ENCODE results near the gene ZNF12.

Gene ZNF12

DNA sequence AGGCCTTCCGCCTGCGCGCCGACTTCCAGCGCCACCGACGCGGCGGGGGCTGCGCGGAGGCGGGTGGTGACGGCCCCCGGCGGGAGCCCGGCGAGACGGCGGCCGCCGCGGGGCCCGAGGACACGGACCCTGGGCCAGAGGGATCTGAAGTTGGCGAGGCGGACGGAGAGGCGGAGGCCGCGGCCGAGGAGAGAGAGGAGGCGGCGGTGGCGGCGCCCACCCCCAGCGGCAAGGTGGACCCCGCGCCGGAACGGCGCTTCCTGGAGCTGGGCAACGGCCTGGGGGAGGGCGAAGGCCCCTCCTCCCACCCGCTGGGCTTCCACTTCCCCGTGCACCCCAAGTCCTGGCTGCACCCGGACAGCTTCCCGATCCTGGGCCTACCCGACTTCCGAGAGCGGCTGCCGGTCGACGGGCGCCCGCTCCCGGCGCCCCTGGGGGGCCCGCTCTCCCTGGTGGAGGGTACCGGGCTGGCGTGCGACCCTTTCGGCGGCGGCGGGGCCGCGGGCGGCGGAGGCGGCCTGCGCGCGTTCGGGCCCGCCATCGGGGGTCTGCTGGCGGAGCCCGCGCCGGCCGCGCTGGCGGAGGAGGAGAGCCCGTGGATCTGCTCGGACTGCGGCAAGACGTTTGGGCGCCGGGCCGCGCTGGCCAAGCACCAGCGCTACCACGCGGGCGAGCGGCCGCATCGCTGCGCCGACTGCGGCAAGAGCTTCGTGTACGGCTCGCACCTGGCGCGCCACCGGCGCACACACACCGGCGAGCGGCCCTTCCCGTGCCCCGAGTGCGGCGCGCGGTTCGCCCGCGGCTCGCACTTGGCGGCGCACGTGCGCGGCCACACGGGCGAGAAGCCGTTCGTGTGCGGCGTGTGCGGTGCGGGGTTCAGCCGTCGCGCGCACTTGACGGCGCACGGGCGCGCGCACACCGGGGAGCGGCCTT is 53.4 kb downstream of the ZNF12 start:
- Histone ChIP-seq H3K4me1 (ENCODE audit: control insufficient read depth, insufficient read depth, low read length, poor library complexity, severe bottlenecking) (no peaks in the 10 kb centered on the region), H3K36me3 (ENCODE audit: control insufficient read depth, insufficient read depth, low read length) (peaks cover 67% of the 10 kb centered on the region)
- WGBS, 2 experiments (ENCODE audit: insufficient coverage in 2 of 2), result 97 to 98% methylated on average over 110 to 143 of the region's 146 CpGs

DNA sequence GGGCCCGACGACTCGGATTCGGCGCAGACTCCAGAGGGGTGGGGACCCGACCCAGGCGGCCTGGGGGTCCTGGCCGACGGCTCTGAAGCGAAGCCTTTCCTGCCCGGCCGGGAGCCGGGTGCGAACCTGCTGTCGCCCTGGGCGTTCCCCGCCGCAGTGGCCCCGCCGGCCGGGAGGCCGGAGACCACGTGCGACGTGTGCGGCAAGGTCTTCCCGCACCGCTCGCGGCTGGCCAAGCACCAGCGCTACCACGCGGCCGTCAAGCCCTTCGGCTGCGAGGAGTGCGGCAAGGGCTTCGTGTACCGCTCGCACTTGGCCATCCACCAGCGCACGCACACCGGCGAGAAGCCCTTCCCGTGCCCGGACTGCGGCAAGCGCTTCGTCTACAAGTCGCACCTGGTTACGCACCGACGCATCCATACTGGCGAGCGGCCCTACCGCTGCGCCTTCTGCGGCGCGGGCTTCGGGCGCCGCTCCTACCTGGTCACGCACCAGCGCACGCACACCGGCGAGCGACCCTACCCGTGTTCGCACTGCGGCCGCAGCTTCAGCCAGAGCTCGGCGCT is 54.2 kb downstream of the ZNF12 start:
- 97 to 98% methylated on average over 63 to 75 of the region's 75 CpGs for WGBS, 2 experiments (ENCODE audit: insufficient coverage in 2 of 2)
- H3K36me3 ChIP-seq (ENCODE audit: control insufficient read depth, insufficient read depth, low read length), result peaks cover 75% of the 10 kb centered on the region

More for the DNA sequence above, 53.4 kb downstream of the ZNF12 start:
- Histone ChIP-seq H3K4me3 (ENCODE audit: extremely low read depth, insufficient read depth, low read length, poor library complexity, severe bottlenecking) (no peak overlapping the region), H3K27ac (ENCODE audit: low read depth, low read length, severe bottlenecking) (no peak overlapping the region), H3K9me3 (ENCODE audit: control insufficient read depth, low read length) (no peaks in the 10 kb centered on the region)

DNA sequence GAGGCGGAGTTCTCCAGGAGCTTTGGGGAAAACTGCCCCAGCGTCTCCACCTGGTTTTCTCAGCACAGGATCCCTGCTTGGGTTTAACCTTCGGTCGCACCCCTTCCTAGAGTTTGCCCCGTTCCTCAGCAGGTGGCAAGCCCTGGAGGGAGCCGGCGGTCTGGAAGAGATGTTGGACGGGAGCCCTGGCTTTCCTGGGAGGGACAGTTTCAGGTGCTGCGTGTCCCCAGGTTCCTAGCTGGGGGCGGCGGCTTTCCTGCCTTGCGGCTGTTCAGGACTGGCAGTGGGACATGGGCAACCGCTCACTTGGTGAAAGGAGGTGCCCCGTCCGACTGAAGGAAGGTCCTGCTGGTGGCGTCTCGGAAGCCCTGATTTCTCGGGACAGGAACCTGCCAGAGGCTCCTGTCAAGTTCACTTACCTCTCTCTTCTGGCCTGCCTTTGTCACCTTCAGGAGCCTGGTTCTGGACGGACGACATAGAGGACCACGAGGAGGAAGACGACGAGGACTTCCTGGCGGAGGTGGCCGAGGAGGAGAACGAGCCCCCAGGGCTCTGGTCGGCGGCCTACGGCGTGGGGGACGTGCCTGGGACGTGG is 54.8 kb downstream of the ZNF12 start:
- no peak overlapping the region for H3K4me3 ChIP-seq (ENCODE audit: extremely low read depth, insufficient read depth, low read length, poor library complexity, severe bottlenecking)
- H3K9me3 ChIP-seq (ENCODE audit: control insufficient read depth, low read length), result no peaks in the 10 kb centered on the region
- H3K36me3 ChIP-seq (ENCODE audit: control insufficient read depth, insufficient read depth, low read length), result peaks cover 81% of the 10 kb centered on the region
- 95 to 96% methylated on average over 29 to 31 of the region's 32 CpGs for WGBS, 2 experiments (ENCODE audit: insufficient coverage in 2 of 2)
- H3K27ac ChIP-seq (ENCODE audit: low read depth, low read length, severe bottlenecking), result no peak overlapping the region
- no peaks in the 10 kb centered on the region for H3K4me1 ChIP-seq (ENCODE audit: control insufficient read depth, insufficient read depth, low read length, poor library complexity, severe bottlenecking)

More for the DNA sequence above, 54.2 kb downstream of the ZNF12 start:
- Histone ChIP-seq H3K4me3 (ENCODE audit: extremely low read depth, insufficient read depth, low read length, poor library complexity, severe bottlenecking) (no peak overlapping the region), H3K27ac (ENCODE audit: low read depth, low read length, severe bottlenecking) (no peak overlapping the region), H3K9me3 (ENCODE audit: control insufficient read depth, low read length) (no peaks in the 10 kb centered on the region), H3K4me1 (ENCODE audit: control insufficient read depth, insufficient read depth, low read length, poor library complexity, severe bottlenecking) (no peaks in the 10 kb centered on the region)

DNA sequence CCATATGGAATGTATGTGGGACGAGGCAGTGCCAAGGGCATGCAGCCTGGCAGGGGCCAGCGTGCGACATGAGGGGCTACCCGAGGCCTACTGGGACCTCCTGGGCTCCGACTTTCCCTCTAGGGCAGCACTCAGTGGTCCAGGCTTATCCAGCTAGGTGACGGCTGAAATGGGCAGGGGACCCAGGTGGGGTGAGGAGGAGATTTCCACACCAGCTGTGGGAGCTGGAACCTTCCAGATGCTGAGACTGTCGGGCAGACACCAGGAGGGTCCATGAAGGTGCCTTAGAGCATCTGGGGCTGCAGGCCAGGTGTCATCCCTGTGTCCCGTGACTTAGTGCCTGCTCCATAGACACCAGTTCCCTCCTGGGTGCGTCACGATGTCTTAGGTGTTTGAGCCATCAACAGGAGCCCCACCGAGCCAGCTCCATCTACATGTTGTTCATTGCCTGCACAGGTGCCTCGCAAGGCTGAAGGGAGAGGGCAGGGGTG is 56.2 kb downstream of the ZNF12 start:
- no peaks in the 10 kb centered on the region for H3K9me3 ChIP-seq (ENCODE audit: control insufficient read depth, low read length)

DNA sequence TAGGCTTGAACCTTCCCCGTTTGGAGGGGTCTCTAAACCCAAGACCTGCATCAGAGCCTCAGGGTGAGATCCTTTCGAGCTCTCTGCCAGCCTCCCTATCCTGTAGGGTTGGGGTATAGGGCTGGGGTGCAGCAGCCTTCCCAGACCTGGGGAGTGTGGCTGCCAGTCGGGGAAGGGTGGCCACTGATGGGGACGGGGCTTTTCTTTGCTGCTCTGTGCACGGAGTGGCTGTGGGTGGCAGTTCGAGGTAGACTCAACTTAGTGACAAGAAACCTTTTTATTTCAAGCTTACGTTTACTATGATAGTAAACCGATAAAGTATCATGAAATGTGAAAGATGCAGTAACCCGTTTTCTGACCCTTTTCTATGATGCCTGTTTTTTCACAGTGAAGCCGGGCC is 56.7 kb downstream of the ZNF12 start:
- H3K4me1 ChIP-seq (ENCODE audit: control insufficient read depth, insufficient read depth, low read length, poor library complexity, severe bottlenecking), result no peaks in the 10 kb centered on the region
- WGBS, 2 experiments (ENCODE audit: insufficient coverage in 2 of 2), result 95 to 96% methylated on average over 9 to 10 of the region's 10 CpGs
- peaks cover 87% of the 10 kb centered on the region for H3K36me3 ChIP-seq (ENCODE audit: control insufficient read depth, insufficient read depth, low read length)
- no peak overlapping the region for H3K4me3 ChIP-seq (ENCODE audit: extremely low read depth, insufficient read depth, low read length, poor library complexity, severe bottlenecking)
- no peaks in the 10 kb centered on the region for H3K9me3 ChIP-seq (ENCODE audit: control insufficient read depth, low read length)
- H3K27ac ChIP-seq (ENCODE audit: low read depth, low read length, severe bottlenecking), result no peak overlapping the region

More for the DNA sequence above, 56.2 kb downstream of the ZNF12 start:
- peaks cover 88% of the 10 kb centered on the region for H3K36me3 ChIP-seq (ENCODE audit: control insufficient read depth, insufficient read depth, low read length)
- no peaks in the 10 kb centered on the region for H3K4me1 ChIP-seq (ENCODE audit: control insufficient read depth, insufficient read depth, low read length, poor library complexity, severe bottlenecking)
- H3K4me3 ChIP-seq (ENCODE audit: extremely low read depth, insufficient read depth, low read length, poor library complexity, severe bottlenecking), result no peak overlapping the region
- 97 to 98% methylated on average over 11 to 12 of the region's 12 CpGs for whole genome bisulfite sequencing, 2 experiments (ENCODE audit: insufficient coverage in 2 of 2)
- H3K27ac ChIP-seq (ENCODE audit: low read depth, low read length, severe bottlenecking), result no peak overlapping the region

DNA sequence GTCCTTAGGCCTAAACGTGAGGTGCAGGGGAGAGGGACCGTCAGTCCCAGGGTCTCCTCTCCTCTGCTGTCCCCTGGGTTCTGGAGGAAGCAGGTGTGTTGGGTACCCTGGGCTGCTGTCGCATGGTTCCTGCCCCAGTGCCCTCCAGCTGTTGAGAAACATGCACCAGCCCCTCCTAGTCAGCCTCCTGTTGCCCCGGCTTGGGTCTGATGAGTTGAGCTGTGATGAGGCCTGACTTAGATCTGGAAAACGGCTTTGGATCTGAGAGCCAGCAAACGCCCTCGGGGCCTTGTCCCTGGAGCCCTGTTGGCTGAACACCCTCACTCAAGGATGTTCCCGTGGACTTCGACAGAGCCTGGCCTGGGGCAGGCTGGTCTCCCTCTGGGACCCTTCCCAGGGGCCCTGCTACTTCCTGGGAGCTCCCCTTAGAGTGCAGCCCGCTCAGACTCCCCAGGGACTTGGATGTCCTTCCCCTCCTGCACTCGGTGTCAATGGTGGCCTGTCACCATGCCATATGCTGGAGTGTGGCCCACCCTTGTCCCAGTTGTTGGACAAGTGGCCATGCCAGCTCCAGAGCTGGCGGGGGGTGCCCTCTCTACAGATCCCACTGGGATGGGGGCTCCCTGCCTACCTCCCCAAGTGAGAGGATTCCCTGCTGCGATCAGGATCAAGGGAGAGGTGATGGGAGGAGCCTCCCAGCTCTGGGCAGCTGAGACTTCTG is 57.3 kb downstream of the ZNF12 start:
- H3K27ac ChIP-seq (ENCODE audit: low read depth, low read length, severe bottlenecking), result no peak overlapping the region
- WGBS, 2 experiments (ENCODE audit: insufficient coverage in 2 of 2), result 94 to 95% methylated on average over 10 to 11 of the region's 13 CpGs
- no peaks in the 10 kb centered on the region for H3K4me1 ChIP-seq (ENCODE audit: control insufficient read depth, insufficient read depth, low read length, poor library complexity, severe bottlenecking)
- H3K36me3 ChIP-seq (ENCODE audit: control insufficient read depth, insufficient read depth, low read length), result peaks cover 87% of the 10 kb centered on the region
- H3K4me3 ChIP-seq (ENCODE audit: extremely low read depth, insufficient read depth, low read length, poor library complexity, severe bottlenecking), result no peak overlapping the region
- no peaks in the 10 kb centered on the region for H3K9me3 ChIP-seq (ENCODE audit: control insufficient read depth, low read length)

DNA sequence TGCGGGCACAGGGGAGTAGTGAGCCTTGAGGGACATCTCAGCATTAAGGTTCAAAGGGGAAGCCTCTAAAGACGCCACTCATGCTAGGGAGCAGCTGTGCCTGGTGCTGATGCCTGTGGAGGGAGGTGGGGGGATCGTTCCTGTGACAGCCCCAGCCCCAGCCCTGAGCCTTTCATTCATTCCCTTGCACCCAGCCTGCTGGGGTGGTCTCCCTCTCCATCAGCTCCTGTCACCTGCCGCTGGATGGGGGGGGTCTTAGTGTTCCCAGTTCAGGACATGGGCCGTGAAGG is 58.0 kb downstream of the ZNF12 start:
- H3K4me1 ChIP-seq (ENCODE audit: control insufficient read depth, insufficient read depth, low read length, poor library complexity, severe bottlenecking), result no peaks in the 10 kb centered on the region
- WGBS, 2 experiments (ENCODE audit: insufficient coverage in 2 of 2), result 100% methylated on average over 2 of the region's 5 CpGs
- H3K9me3 ChIP-seq (ENCODE audit: control insufficient read depth, low read length), result no peaks in the 10 kb centered on the region
- peaks cover 89% of the 10 kb centered on the region for H3K36me3 ChIP-seq (ENCODE audit: control insufficient read depth, insufficient read depth, low read length)
- H3K4me3 ChIP-seq (ENCODE audit: extremely low read depth, insufficient read depth, low read length, poor library complexity, severe bottlenecking), result no peak overlapping the region
- no peak overlapping the region for H3K27ac ChIP-seq (ENCODE audit: low read depth, low read length, severe bottlenecking)

DNA sequence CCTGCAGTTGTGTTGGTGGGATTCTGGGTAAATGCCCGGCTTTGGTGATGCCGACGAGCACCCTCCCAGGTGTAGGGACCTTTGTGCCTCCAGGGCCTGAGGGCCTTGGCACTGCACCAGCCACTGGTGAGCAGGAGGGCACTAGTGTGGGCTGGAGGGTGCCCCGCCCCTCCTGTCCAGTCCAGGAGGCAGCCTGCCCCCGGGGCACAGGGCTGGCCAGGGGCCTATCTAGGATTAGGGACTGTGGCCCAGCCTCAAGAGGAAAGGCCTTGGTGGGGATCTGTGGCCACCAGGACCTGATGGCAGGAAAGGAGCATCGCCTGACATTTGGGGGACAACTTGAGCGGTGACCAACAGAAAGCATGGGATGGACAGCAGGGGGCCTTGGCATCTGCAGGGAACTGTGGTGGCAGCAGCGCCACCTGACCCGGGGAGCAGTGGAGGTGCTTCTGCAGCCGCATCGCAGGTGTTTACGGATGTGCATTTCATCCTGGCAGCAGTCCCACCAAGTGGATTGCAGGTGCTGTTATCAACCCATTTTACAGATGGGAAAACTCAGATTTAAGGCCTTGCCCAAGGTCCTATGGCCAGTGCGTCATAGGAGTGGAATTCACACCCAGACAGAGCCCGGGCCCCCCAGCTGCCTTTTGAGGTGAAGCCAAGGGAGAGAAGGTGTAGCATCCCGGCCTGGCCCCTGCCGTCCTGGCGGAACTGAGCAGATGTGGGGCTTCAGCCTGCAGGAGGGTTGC is 58.5 kb downstream of the ZNF12 start:
- H3K4me1 ChIP-seq (ENCODE audit: control insufficient read depth, insufficient read depth, low read length, poor library complexity, severe bottlenecking), result no peaks in the 10 kb centered on the region
- peaks cover 94% of the 10 kb centered on the region for H3K36me3 ChIP-seq (ENCODE audit: control insufficient read depth, insufficient read depth, low read length)
- no peak overlapping the region for H3K27ac ChIP-seq (ENCODE audit: low read depth, low read length, severe bottlenecking)
- 95 to 99% methylated on average over 16 to 17 of the region's 17 CpGs for WGBS, 2 experiments (ENCODE audit: insufficient coverage in 2 of 2)
- H3K4me3 ChIP-seq (ENCODE audit: extremely low read depth, insufficient read depth, low read length, poor library complexity, severe bottlenecking), result no peak overlapping the region
- H3K9me3 ChIP-seq (ENCODE audit: control insufficient read depth, low read length), result no peaks in the 10 kb centered on the region

DNA sequence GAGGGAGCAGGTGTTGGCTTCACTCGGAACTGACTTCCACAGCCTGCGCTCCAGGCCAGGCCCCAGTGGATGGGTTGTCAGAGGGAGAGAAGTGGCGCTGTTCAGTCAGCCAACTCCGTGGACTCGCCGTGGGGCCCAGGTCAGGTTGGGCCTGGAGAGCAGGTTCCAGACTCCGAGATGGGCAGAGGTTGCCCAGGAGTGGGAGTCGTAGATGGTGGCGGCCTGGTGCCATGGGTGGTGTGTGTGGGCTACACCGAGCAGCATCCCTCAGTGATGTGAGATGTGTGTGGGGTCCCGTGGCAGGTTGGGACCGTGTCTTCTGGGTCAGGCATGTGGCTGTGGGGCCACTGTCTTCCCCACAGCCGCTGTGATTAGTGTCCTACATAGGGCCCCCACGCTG is 59.2 kb downstream of the ZNF12 start:
- Histone ChIP-seq H3K27ac (ENCODE audit: low read depth, low read length, severe bottlenecking) (no peak overlapping the region), H3K9me3 (ENCODE audit: control insufficient read depth, low read length) (no peaks in the 10 kb centered on the region), H3K4me3 (ENCODE audit: extremely low read depth, insufficient read depth, low read length, poor library complexity, severe bottlenecking) (no peak overlapping the region), H3K36me3 (ENCODE audit: control insufficient read depth, insufficient read depth, low read length) (peaks cover 95% of the 10 kb centered on the region), H3K4me1 (ENCODE audit: control insufficient read depth, insufficient read depth, low read length, poor library complexity, severe bottlenecking) (no peaks in the 10 kb centered on the region)
- WGBS, 2 experiments (ENCODE audit: insufficient coverage in 2 of 2), result 94 to 95% methylated on average over 13 of the region's 14 CpGs

DNA sequence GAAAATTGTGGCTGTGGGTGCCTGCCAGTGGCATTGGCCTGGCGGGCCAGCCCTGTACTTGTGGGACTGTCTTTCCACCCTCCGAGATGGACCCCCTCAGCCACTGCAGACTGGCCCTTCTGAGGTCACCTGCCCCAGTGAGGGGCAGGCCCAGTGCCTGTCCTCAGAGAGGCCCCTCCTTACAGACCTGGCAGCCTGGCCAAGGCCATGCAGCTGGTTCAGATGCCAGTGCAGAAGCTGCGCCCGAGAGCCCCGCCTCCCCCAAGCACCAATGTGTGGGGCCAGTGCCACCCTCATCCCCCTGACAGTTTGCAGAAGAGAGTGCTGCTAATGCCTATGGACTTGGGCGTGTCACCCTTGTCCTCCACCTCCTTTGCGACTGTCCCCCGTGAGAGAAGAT is 59.7 kb downstream of the ZNF12 start:
- H3K27ac ChIP-seq (ENCODE audit: low read depth, low read length, severe bottlenecking), result no peak overlapping the region
- H3K4me3 ChIP-seq (ENCODE audit: extremely low read depth, insufficient read depth, low read length, poor library complexity, severe bottlenecking), result no peak overlapping the region
- H3K36me3 ChIP-seq (ENCODE audit: control insufficient read depth, insufficient read depth, low read length), result peaks cover 95% of the 10 kb centered on the region
- H3K4me1 ChIP-seq (ENCODE audit: control insufficient read depth, insufficient read depth, low read length, poor library complexity, severe bottlenecking), result no peaks in the 10 kb centered on the region
- no peaks in the 10 kb centered on the region for H3K9me3 ChIP-seq (ENCODE audit: control insufficient read depth, low read length)
- 90 to 91% methylated on average over 6 to 7 of the region's 8 CpGs for WGBS, 2 experiments (ENCODE audit: insufficient coverage in 2 of 2)
